G401 (cell line): ENCODE measurements around the gene KCNQ5. TPM values are rescaled to one million over a fixed set of nuclear protein-coding genes. Genes with fewer than 3 reads are reported as not detected.
"Not testable (repeated sequence)": the region's sequence is repeated elsewhere in the genome, so short reads cannot be mapped to it uniquely, and the experiment has no call there.

Experiments used
- DNase-seq: peaks from one replicate; pipeline ENCODE4 v3.0.0-alpha.2; 2015; ENCODE audit warnings: low spot score
- in situ Hi-C: cut with HindIII; loops from 2 replicates; pipeline ENCODE4 v1.10.0; 2016; ENCODE audit warnings: low sequenced_read_pairs, mixed read lengths
- total RNA-seq: library from RNA; depleted of rRNA; stranded (reverse); fragments of >200 nt; shearing (Covaris generic); gene quantifications from 2 replicates; pipeline ENCODE4 v1.2.3, GENCODE V29; 2014

KCNQ5 gene
- total RNA-seq, 1 experiment from 2014 or later: not detected

- in situ Hi-C loops: no loop called here
- DNase-seq: no peak
Observed at GRCh38 chr6:72861059-72861458, 239.2 kb downstream of the KCNQ5 start.

GRCh38 chr6:72861935-72862432 is 240.1 kb downstream of the KCNQ5 start:
- in situ Hi-C loops: no loop called here
- no peak for DNase-seq

GRCh38 chr6:72863131-72863530 is 241.3 kb downstream of the KCNQ5 start:
- DNase-seq: no peak
- in situ Hi-C loops: no loop called here

GRCh38 chr6:72864236-72864635 is 242.4 kb downstream of the KCNQ5 start:
- peak; percentile 19 for DNase-seq
- in situ Hi-C loops: no loop called here

GRCh38 chr6:72864799-72865198 is 242.9 kb downstream of the KCNQ5 start:
- no peak for DNase-seq
- in situ Hi-C loops: no loop called here

- DNase-seq: peak; percentile 77
- in situ Hi-C loops: no loop called here
Observed at GRCh38 chr6:72865467-72865866, 243.6 kb downstream of the KCNQ5 start.

- no peak for DNase-seq
- in situ Hi-C loops: no loop called here
Observed at GRCh38 chr6:72869621-72870020, 247.8 kb downstream of the KCNQ5 start.

GRCh38 chr6:72873433-72873832 is 251.6 kb downstream of the KCNQ5 start:
- DNase-seq: no peak
- in situ Hi-C loops: no loop called here

GRCh38 chr6:72876256-72876655 is 254.4 kb downstream of the KCNQ5 start:
- in situ Hi-C loops: no loop called here

GRCh38 chr6:72886170-72886569 is 264.3 kb downstream of the KCNQ5 start:
- no peak for DNase-seq
- in situ Hi-C loops: no loop called here

More at GRCh38 chr6:72876256-72876655, 254.4 kb downstream of the KCNQ5 start:
- DNase-seq: no peak

- in situ Hi-C loops: no loop called here
- no peak for DNase-seq
Observed at GRCh38 chr6:72890233-72890632, 268.4 kb downstream of the KCNQ5 start.

GRCh38 chr6:72890671-72891070 is 268.8 kb downstream of the KCNQ5 start:
- in situ Hi-C loops: no loop called here

GRCh38 chr6:72892901-72893300 is 271.0 kb downstream of the KCNQ5 start:
- in situ Hi-C loops: no loop called here
- no peak for DNase-seq

More at GRCh38 chr6:72890671-72891070, 268.8 kb downstream of the KCNQ5 start:
- no peak for DNase-seq

GRCh38 chr6:72894091-72894490 is 272.2 kb downstream of the KCNQ5 start:
- in situ Hi-C loops: no loop called here
- no peak for DNase-seq

GRCh38 chr6:72898313-72898712 is 276.4 kb downstream of the KCNQ5 start:
- DNase-seq, in situ Hi-C loops: not testable (repeated sequence)

- in situ Hi-C loops: no loop called here
- no peak for DNase-seq
Observed at GRCh38 chr6:72905705-72906478, 284.0 kb downstream of the KCNQ5 start.

- in situ Hi-C loops: no loop called here
- DNase-seq: no peak
Observed at GRCh38 chr6:72911463-72912155, 289.7 kb downstream of the KCNQ5 start.

- in situ Hi-C loops: no loop called here
- no peak for DNase-seq
Observed at GRCh38 chr6:72913797-72914196, 291.9 kb downstream of the KCNQ5 start.

- no peak for DNase-seq
- in situ Hi-C loops: no loop called here
Observed at GRCh38 chr6:72916298-72916697, 294.4 kb downstream of the KCNQ5 start.

- no peak for DNase-seq
- in situ Hi-C loops: no loop called here
Observed at GRCh38 chr6:72916906-72917305, 295.0 kb downstream of the KCNQ5 start.
